ENCODE data around the gene CDX1.

The CDX1 gene

DNA sequence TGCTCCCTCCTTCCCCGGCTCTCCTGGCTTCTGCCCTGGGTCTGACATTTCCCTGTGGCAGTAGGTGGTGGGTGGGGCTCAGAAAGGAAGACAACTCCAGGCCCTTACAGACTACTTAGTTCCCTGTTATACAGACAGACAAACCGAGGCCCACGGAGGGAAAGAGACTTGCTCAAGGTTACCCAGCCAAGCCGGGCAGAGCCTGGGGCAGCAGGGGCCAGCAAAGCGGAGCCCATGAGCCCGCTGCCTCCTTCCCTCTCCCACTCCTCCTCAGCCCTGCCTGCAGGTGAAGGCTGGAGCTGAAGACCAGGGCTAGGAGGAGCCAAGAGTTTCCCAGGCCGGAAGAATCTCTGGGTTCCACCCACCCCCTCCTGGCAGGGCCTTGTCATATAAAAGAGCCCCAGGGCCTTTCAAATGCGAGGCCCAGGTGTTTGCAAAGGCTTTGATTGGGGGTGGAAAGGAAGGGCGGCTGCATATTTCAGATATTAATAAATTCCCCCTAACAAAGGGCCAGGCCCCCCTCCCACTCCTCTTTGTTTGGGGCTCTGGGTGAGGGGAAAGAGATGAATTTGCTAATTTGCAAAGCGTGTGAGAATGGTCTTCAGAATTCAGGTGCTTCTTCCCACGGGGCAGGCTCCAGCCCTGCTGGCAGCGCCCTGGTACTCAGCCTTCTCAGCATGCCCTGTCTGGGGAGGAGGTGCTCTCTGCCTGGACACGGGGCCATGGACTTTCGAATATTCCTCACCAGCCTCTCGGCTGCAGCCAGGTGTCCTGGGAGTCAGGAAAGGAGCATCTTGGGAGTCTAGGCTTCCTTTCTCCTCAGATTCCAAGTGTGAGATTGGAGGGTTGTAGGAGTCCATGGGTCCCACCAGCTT lies 44.8 kb downstream of the CDX1 start:
- Histone ChIP-seq H3K4me3 (ENCODE audit: low read depth in 1 of 2, low read length in 1 of 2) (no peak overlapping the region), H3K27ac (no peak overlapping the region), H3K4me1 (ENCODE audit: control insufficient read depth in 1 of 2, insufficient read depth in 1 of 2, low read depth in 1 of 2, low read length in 1 of 2) (peaks cover 0 to 3% of the 10 kb centered on the region in 2 experiments), H3K36me3 (no peaks in the 10 kb centered on the region), H3K27me3 (peaks cover 40% of the 10 kb centered on the region), H3K9me3 (no peaks in the 10 kb centered on the region)
- TF ChIP-seq, protein P1, sequence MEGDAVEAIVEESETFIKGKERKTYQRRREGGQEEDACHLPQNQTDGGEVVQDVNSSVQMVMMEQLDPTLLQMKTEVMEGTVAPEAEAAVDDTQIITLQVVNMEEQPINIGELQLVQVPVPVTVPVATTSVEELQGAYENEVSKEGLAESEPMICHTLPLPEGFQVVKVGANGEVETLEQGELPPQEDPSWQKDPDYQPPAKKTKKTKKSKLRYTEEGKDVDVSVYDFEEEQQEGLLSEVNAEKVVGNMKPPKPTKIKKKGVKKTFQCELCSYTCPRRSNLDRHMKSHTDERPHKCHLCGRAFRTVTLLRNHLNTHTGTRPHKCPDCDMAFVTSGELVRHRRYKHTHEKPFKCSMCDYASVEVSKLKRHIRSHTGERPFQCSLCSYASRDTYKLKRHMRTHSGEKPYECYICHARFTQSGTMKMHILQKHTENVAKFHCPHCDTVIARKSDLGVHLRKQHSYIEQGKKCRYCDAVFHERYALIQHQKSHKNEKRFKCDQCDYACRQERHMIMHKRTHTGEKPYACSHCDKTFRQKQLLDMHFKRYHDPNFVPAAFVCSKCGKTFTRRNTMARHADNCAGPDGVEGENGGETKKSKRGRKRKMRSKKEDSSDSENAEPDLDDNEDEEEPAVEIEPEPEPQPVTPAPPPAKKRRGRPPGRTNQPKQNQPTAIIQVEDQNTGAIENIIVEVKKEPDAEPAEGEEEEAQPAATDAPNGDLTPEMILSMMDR (IDR thresholded peaks at IDR 0.05) = no peak

DNA sequence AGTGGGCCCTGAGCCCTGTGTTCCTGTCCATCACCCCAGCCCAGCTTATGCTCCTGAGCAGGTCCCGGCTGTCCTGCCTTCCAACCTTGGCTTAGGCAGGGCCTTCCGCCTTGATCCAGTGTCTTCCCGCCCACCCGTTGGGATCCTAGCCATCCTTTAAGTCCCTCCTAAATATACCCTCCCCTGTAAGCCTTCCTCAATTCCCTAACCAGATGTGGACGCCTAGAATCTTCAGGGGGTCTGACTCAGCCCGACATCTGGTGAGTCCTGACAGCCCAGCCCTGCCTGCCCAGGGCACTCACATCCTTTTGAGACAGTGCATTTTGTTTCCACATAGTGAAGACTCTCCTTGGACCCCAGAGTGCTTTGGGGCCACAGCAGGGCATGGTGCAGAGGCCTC lies 47.0 kb downstream of the CDX1 start:
- Histone ChIP-seq H3K4me3 (ENCODE audit: low read depth in 1 of 2, low read length in 1 of 2) (no peak overlapping the region), H3K27ac (no peak overlapping the region), H3K4me1 (ENCODE audit: control insufficient read depth in 1 of 2, insufficient read depth in 1 of 2, low read depth in 1 of 2, low read length in 1 of 2) (peaks cover 0 to 3% of the 10 kb centered on the region in 2 experiments), H3K36me3 (no peaks in the 10 kb centered on the region), H3K9me3 (no peaks in the 10 kb centered on the region), H3K27me3 (peaks cover 21% of the 10 kb centered on the region)
- TF ChIP-seq, protein P1 (IDR thresholded peaks at IDR 0.05) = no peak

DNA sequence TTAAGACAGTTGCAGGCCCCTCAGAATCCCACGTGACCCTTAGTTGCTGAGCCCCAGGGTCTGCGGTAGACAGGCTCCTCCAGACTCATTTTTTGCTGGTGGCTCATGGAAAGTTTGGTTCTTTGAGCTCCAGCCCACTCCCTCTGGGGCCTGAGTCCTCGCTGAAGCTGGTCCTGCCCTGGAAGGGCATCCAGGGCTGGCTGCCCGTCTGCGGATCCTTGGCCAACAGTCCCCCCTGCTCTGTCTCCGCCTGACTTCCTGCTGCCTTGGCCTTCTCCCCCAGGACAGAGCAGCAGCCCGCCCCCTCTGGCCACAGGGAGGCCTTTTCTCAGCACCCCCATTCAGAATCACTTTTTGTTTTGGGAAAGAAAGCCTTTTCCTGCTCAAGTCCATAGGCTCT lies 47.7 kb downstream of the CDX1 start:
- Histone ChIP-seq H3K4me3 (ENCODE audit: low read depth in 1 of 2, low read length in 1 of 2) (no peak overlapping the region), H3K36me3 (no peaks in the 10 kb centered on the region), H3K27ac (no peak overlapping the region), H3K4me1 (ENCODE audit: control insufficient read depth in 1 of 2, insufficient read depth in 1 of 2, low read depth in 1 of 2, low read length in 1 of 2) (peaks cover 0 to 2% of the 10 kb centered on the region in 2 experiments), H3K9me3 (no peaks in the 10 kb centered on the region), H3K27me3 (peaks cover 14% of the 10 kb centered on the region)
- TF ChIP-seq, protein P1 (IDR thresholded peaks at IDR 0.05) = no peak

DNA sequence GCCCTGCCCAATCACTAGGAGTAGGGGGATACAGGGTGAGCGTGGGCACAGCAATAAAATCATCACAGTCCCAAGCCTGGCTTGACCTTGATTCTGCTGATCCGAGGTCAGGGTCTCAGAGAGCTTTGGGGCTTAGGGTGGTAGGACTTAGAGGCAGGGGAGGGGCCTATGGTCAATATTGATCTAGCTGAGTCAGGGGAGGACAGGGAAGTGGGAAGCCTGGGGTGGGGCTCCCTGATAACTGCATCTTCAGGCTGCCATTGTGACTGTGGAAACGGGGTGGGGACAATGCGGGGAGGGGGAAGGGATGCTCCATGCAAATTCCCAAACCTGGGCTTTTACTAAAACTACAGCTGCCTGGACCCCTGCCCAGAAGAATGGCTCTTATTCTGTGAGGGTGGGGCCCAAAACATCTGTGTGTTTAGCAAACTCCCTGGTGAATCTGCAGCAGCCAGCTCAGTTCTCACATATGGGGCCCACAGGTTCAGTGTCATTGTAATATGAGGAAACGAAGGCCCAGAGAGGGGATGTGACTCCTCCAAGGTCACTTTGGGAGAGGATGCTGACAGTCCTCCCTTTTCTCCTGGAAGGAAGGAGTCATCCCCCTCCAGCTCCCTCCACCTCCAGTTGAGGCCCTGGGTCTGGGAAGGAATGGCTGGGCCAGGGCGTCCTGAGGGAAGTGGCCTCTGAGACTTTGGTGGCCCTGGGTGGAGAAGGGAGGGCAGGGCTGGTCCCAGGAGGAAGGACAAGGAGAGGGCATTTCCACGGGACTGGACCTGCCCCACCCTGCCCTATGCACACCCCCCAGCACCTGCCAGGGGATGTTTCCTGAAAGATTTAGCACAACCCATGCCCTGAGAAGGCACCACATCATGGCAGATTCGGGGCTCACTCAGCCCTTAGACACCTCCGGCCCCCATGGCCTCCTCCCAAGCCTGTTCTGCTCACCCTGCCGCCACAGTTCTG lies 49.7 kb downstream of the CDX1 start:
- H3K4me1 ChIP-seq (ENCODE audit: control insufficient read depth in 1 of 2, insufficient read depth in 1 of 2, low read depth in 1 of 2, low read length in 1 of 2) = no peaks in the 10 kb centered on the region
- H3K9me3 ChIP-seq = no peaks in the 10 kb centered on the region
- H3K4me3 ChIP-seq (ENCODE audit: low read depth in 1 of 2, low read length in 1 of 2) = no peak overlapping the region
- no peaks in the 10 kb centered on the region for H3K27me3 ChIP-seq
- TF ChIP-seq, protein P1 (IDR thresholded peaks at IDR 0.05) = no peak
- no peaks in the 10 kb centered on the region for H3K36me3 ChIP-seq
- H3K27ac ChIP-seq = no peak overlapping the region

DNA sequence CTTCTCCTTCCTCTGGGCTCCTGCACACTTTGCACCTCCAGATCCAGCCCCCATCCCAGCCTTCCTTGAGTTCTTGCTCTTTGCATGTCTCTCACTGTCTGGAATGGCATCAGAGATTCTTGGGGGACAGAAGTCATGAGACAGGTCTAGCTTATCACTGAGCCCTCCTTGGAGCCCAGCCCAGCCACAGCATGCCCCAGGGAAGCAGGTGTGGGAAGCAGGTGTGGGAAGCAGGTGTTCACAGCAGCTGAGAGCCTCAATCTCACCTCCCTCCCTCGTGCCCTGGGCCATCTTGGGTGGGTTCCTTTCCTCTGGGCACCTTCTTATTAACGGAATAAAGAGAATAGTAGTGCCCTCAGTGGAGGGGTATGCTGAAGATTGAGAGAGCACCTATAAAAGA lies 50.5 kb downstream of the CDX1 start:
- TF ChIP-seq, protein P1 (IDR thresholded peaks at IDR 0.05) = no peak
- Histone ChIP-seq H3K9me3 (no peaks in the 10 kb centered on the region), H3K27ac (no peak overlapping the region), H3K4me1 (ENCODE audit: control insufficient read depth in 1 of 2, insufficient read depth in 1 of 2, low read depth in 1 of 2, low read length in 1 of 2) (no peaks in the 10 kb centered on the region), H3K36me3 (no peaks in the 10 kb centered on the region), H3K27me3 (no peaks in the 10 kb centered on the region), H3K4me3 (ENCODE audit: low read depth in 1 of 2, low read length in 1 of 2) (no peak overlapping the region)

All from neutrophil (primary cell).